Urinary bladder (tissue), 4 donors: ENCODE measurements around the gene IL2RA. TPM values are rescaled to one million over a fixed set of nuclear protein-coding genes. Genes with fewer than 3 reads are reported as not detected.

Source experiments
- DNase-seq: peaks from one replicate; pipeline ENCODE4 v3.0.0-alpha.2; 2015; ENCODE audit errors: extremely low spot score
- H3K27ac ChIP-seq: one replicate; pipeline ENCODE4 v1.5.1; 2013; ENCODE audit warnings: low read depth, mild to moderate bottlenecking, moderate library complexity
- H3K36me3 ChIP-seq: one replicate; pipeline ENCODE4 v1.6.1; 2013; ENCODE audit warnings: mild to moderate bottlenecking, moderate library complexity; ENCODE audit not compliant: insufficient read depth
- H3K4me1 ChIP-seq: one replicate; pipeline ENCODE4 v1.6.1; 2013; ENCODE audit warnings: mild to moderate bottlenecking, moderate library complexity; ENCODE audit not compliant: insufficient read depth
- H3K4me3 ChIP-seq: one replicate; pipeline ENCODE4 v1.5.1; 2013; ENCODE audit warnings: low read depth, low read length
- WGBS: extraction: QIAGEN DNeasy Blood & Tissue Kit; methylation state at CpG from one replicate; pipeline ENCODE4 v1.1.7; 2013; 5-methylcytosine and 5-hydroxymethylcytosine counted together
- polyA plus RNA-seq: library from polyadenylated mRNA; stranded (reverse); fragments of 200-250 nt; gene quantifications from one replicate; pipeline ENCODE4 v1.2.3, GENCODE V29; 2013
- total RNA-seq: library from RNA; depleted of rRNA; stranded (reverse); fragments of >200 nt; gene quantifications from one replicate; pipeline ENCODE4 v1.2.3, GENCODE V29; 2014
- donor health status: healthy with polysubstance abuse.
- donor health status: healthy.

Gene IL2RA
- total and polyA plus RNA-seq, 2 donors, result 0.37 to 0.87 TPM

DNA sequence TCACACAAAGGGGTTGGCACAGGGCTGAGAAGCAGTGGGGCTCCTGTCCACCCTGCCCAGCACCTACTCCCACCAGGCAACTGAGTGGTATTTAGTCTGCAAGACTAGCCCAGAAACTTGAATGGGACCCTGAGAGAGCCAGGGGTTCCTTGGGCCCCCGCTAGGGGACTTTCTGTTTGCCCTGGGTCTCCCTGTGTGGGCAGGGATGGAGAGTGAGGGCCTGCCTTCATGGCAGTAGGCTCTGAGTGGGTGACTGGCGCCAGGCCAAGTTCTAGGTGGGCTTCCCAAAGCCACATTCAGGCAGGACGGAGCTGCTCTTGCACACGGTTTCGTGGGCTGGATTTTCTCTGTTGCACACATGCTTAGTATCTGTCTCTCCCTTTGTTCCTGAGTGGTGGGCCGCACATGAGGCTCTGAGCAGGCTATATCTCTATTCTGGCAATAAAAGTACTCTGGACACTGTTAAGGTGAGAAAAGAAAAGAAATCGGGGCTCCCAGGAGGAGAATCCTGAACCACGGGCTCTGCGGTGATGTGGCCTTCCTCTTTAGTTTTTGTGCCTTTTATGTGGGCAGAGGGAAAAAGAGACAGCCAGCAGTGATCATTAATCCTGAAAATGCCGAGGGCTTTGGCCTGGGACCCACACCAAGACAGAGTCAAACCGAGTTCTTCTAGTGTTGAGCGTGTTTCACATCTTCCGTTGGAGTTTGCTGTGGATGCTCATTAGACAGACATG is 26.9 kb downstream of the IL2RA start:
- WGBS, result 87% methylated on average over 13 of the region's 13 CpGs
- H3K36me3 ChIP-seq, result no peaks in the 10 kb centered on the region
- H3K27ac ChIP-seq, result no peak overlapping the region
- H3K4me3 ChIP-seq, result no peak overlapping the region
- DNase-seq, result no peak
- no peaks in the 10 kb centered on the region for H3K4me1 ChIP-seq

DNA sequence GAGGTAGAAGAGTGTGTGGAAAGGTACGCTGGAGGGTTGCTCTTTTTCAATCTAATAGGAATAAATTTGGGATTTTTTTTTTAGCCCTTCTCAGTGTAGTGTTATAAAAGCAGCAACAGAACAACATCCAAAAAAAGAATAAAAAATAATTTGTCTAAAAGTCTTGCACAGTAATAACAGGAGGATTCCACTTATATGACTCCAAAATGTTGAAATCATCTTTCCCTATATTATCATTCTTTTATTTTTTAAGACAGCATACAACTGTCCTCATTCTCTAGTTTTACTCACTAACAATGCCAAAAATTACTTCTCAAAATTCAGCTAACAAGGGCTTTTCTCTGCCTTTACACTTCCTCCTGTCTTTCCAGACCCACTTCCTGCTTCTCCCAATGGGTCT is 27.8 kb downstream of the IL2RA start:
- 86% methylated on average over 1 of the region's 1 CpG for WGBS
- no peak overlapping the region for H3K27ac ChIP-seq
- no peaks in the 10 kb centered on the region for H3K36me3 ChIP-seq
- H3K4me1 ChIP-seq, result no peaks in the 10 kb centered on the region
- H3K4me3 ChIP-seq, result no peak overlapping the region
- DNase-seq, result no peak

DNA sequence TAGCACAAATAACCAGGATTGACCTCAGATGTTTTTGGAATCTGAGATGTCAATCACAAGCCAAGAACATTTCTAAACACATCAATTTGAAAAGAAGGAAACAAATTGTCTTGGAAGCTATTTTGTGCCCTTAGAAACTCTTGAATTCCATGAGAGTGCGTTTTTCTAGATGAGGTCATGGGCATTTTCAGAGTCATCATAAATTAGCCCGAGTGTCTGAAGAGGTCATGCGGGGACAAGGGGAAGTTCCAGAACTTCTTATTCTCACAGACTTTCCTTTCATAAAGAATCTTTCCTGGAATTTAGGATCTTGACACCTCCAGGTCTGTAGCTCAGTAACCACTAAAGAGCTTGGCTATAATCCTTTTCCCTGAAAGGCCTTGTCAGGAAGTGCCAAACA is 28.2 kb downstream of the IL2RA start:
- Histone ChIP-seq H3K4me1 (no peaks in the 10 kb centered on the region), H3K4me3 (no peak overlapping the region), H3K27ac (no peak overlapping the region), H3K36me3 (no peaks in the 10 kb centered on the region)
- no peak for DNase-seq
- WGBS, result 44% methylated on average over 3 of the region's 3 CpGs

DNA sequence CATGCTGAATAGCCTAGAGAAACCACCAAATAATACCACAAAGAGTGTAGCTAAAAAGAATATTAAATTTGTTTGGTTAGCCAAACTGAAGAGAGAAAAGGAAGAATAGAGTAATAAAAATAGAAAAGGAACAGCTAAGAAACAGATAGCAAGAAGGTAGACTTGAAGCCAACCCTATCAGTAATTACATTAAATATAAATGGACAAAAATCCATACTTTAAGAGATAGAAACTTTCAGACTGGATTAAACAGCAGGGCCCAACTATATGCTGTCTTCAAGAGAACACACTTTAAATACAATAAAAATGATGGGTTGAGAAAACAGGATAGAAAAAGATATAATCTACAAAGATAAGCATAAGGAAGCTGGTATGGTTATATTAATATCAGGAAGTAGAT is 31.2 kb downstream of the IL2RA start:
- Histone ChIP-seq H3K4me3 (no peak overlapping the region), H3K36me3 (no peaks in the 10 kb centered on the region), H3K27ac (no peak overlapping the region), H3K4me1 (no peaks in the 10 kb centered on the region)
- DNase-seq, result no peak

DNA sequence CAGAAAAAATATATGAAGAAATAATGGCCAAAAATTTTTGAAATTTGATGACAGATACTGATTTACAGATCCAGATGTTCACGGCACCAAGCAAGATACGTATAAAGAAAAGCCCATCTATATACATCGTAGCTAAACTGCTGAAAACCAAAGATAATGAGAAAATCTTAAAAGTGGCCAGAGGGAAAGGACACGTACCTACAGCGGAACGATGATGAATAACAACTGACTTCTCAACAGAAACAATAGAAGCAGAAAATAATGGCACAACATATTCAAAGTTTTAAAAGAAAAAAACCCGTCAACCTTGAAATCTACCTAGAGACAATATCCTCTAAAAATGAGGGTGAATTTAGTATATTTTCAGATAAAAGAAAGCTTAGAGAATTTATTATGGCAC is 31.9 kb downstream of the IL2RA start:
- WGBS, result 94% methylated on average over 7 of the region's 7 CpGs
- H3K4me1 ChIP-seq, result no peaks in the 10 kb centered on the region
- no peak for DNase-seq
- H3K36me3 ChIP-seq, result no peaks in the 10 kb centered on the region
- no peak overlapping the region for H3K27ac ChIP-seq
- no peak overlapping the region for H3K4me3 ChIP-seq

DNA sequence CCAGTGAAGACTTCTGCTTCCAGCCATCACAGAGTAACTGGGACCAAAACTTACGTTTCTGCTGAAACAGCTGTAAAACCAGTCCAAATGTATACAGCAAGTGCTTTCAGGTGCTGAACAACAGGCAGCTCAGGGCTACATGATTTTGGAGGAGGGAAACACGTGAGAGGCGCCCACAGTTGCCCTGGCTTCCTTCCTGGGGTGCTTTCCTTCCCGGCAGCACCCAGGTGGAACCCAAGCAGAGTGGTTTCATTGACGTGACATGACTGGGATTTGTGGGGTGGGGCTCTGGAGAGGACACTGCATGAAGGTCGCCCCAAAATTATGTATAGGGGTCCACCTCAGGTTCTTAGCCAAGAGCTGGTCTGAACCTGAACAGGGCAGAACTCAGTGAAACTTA is 34.2 kb downstream of the IL2RA start:
- no peaks in the 10 kb centered on the region for H3K4me1 ChIP-seq
- no peak overlapping the region for H3K4me3 ChIP-seq
- 80% methylated on average over 6 of the region's 6 CpGs for WGBS
- DNase-seq, result no peak
- H3K36me3 ChIP-seq, result no peaks in the 10 kb centered on the region
- H3K27ac ChIP-seq, result no peak overlapping the region

DNA sequence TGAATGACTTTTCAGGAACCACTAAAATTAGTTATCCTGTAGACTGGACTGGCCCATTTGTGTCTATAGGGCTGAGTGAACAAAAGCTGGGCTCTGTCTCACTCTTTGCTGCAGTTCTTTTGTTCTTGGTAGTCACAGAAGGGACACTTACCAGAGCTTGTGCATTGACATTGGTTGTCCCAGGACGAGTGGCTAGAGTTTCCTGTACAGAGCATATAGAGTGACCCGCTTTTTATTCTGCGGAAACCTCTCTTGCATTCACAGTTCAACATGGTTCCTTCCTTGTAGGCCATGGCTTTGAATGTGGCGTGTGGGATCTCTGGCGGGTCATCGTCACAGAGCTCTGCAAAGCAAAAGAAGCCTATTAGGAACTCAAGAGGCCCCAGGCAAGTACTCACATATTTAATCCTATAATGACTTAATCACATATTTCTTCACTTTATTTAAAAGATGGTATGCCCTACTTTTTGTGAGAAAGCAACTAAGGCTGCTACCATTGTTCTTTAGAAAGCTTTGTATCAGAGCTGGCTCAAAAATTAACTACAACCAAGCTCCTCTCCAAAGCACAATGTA is 36.4 kb downstream of the IL2RA start:
- no peaks in the 10 kb centered on the region for H3K36me3 ChIP-seq
- WGBS, result 93% methylated on average over 6 of the region's 6 CpGs
- DNase-seq, result no peak

DNA sequence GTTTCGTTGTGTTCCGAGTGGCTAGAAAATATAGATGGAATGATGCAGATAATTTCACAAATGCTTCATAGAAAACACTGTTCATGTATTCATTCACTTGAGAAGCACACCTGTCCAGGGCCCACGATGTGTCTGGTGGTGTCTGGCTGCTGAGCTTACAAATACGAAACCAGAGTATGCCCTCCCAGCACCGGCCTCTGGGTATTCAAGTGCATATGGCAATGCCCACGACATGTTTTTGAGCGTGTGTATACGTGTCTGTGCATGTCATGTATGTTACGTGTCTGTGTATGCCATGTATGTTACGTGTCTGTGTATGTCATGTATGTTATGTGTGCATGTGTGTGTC is 37.9 kb downstream of the IL2RA start:
- no peak for DNase-seq
- Histone ChIP-seq H3K27ac (no peak overlapping the region), H3K4me1 (no peaks in the 10 kb centered on the region), H3K36me3 (no peaks in the 10 kb centered on the region), H3K4me3 (no peak overlapping the region)
- 86% methylated on average over 10 of the region's 10 CpGs for WGBS

More for the DNA sequence above, 36.4 kb downstream of the IL2RA start:
- H3K27ac ChIP-seq, result no peak overlapping the region
- H3K4me3 ChIP-seq, result no peak overlapping the region
- no peaks in the 10 kb centered on the region for H3K4me1 ChIP-seq

DNA sequence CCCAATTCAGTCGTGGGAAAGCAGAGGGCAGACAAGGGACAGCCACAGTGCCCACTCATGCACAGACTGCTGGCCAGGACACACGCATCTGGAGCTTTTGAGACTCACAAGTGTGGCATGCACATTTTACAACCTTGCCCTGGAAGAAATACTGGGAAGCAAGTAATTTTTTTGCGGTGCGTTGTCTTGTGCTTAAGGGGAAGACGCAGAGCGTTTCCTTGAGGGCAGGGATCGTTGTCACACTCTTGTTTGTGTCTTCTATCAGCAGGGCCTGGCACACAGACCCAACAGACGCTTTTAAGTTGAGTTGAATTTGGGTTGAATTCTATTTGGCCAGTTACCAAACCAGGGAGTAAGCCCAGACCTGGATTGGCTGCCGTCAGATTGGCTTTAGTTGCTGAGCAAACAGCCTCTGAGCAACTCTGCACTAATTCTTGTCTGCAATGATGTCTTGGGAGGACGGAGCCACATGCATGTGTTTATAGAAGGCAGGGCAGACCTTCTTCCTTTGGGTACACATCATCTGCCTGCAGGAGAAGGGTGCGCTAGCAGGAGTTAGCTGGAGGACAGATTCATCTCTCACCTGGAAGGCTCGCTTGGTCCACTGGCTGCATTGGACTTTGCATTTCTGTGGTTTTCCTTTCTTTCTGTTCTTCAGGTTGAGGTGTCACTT is 38.4 kb downstream of the IL2RA start:
- 66% methylated on average over 12 of the region's 12 CpGs for WGBS
- Histone ChIP-seq H3K27ac (no peak overlapping the region), H3K4me3 (no peak overlapping the region), H3K4me1 (no peaks in the 10 kb centered on the region), H3K36me3 (no peaks in the 10 kb centered on the region)
- no peak for DNase-seq

DNA sequence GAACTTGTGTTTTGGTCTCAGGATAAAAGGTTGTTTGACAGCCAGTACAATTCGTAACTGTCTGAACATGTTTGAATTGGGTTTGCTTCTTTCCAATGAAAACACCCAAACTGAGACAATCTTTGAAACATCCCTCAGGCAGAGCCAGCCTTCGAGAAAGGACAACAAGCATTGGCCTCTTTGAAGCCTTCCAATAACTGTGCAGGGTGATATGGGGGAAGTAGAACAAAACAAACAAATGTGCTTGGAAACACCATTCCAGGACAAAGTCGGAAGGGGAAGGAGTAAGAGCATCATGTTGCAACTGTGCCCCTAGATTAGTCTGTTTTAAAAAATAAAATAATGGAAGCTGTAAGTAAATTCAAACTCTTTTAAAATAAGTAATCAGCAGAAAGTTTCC is 39.5 kb downstream of the IL2RA start:
- Histone ChIP-seq H3K4me1 (no peaks in the 10 kb centered on the region), H3K36me3 (no peaks in the 10 kb centered on the region), H3K4me3 (no peak overlapping the region), H3K27ac (no peak overlapping the region)
- no peak for DNase-seq
- 54% methylated on average over 3 of the region's 3 CpGs for WGBS

DNA sequence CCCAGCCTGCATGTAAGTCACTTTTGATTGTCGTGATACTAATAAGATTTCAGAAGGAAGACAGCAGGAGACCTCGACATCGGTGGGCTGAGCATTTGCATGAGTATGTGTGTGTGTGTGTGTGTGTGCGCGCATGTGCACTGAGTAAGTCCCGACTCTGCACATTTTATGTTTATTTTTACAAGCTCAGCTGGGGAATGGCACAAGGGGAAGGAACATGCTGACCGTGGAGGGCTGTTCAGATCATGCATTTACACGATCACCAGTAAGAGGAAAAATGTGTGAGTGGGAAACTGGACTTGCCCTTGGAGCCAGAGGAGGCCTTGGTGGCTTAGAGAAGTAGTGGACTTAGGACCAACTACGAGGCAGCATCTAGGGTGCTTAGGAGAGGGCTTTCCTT is 41.3 kb downstream of the IL2RA start:
- Histone ChIP-seq H3K4me1 (no peaks in the 10 kb centered on the region), H3K4me3 (no peak overlapping the region), H3K36me3 (no peaks in the 10 kb centered on the region), H3K27ac (no peak overlapping the region)
- 76% methylated on average over 9 of the region's 9 CpGs for WGBS
- no peak for DNase-seq

DNA sequence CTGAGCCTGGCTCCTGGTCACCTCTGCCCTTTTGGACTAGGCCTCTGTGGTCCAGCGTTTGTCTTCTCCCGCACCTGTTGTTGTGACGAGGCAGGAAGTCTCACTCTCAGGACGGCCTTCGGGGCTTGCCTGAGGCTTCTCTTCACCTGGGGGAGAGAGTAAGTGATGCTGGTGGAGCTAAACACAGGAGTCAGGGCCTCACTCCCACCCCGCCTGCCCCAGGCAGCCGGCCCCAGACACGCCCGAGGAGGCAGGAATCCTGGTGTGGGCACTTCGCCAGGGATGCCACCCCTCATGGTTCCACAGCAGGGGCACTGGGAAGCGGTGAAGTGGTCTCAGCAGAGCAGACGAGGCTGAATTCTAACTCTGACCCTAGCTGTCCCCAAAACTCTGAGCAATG is 42.4 kb downstream of the IL2RA start:
- no peaks in the 10 kb centered on the region for H3K4me1 ChIP-seq
- 89% methylated on average over 12 of the region's 12 CpGs for WGBS
- no peak for DNase-seq
- no peak overlapping the region for H3K4me3 ChIP-seq
- H3K27ac ChIP-seq, result no peak overlapping the region
- no peaks in the 10 kb centered on the region for H3K36me3 ChIP-seq

DNA sequence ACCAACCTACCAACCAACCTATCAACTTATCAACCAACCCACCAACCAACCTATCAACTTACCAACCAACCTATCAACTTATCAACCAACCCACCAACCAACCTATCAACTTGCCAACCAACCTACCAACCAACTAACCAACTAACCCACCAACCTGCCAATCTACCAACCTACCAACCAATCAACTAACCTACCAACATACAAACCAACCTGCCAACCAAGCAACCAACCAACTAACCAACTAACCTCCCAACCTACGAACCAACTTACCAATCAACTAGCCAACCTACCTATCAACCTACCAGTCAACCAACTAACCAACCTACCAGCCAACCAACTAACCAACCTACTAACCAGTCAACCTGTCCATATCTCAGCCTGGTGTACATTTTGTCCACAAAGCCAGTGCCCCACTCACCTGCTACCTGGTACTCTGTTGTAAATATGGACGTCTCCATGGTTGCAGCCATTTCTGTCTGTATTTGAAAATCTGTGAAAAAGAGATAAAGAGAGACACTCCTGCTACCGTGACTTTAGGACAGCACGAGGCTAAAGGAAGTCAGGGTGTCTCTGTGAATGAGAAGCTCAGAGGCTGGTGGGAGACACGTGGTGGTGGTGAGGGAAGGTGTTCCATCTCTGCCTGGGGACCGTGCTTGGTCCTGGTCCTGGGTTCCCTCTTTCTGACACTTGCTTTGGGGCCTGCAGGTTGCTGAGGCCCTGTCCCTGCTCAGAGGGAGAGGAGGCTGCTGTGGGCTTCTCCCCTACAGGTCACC is 43.0 kb downstream of the IL2RA start:
- no peak overlapping the region for H3K27ac ChIP-seq
- H3K4me1 ChIP-seq, result no peaks in the 10 kb centered on the region
- H3K36me3 ChIP-seq, result no peaks in the 10 kb centered on the region
- no peak for DNase-seq
- H3K4me3 ChIP-seq, result no peak overlapping the region
- 94% methylated on average over 6 of the region's 6 CpGs for WGBS

DNA sequence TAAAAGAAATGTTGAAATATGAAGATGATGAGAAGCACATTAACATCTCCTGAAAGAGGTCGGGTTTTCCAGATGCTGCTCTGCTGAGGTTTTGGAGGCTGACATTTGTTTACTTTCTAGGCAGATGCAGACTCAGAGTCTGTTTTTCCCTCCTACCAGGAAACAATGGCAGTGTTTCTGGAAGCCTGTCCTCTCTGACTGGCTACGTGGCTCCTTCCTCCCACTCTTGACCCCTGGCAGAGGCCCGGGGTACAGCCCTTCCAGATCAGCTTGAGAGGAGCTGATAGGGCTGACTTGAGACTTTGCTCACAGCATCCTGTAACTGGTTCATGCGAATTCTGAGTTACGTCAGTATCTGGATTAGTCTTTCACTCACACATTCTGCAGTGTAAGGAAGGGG is 43.7 kb downstream of the IL2RA start:
- H3K4me1 ChIP-seq, result no peaks in the 10 kb centered on the region
- no peak overlapping the region for H3K4me3 ChIP-seq
- DNase-seq, result no peak
- no peaks in the 10 kb centered on the region for H3K36me3 ChIP-seq
- no peak overlapping the region for H3K27ac ChIP-seq
- 47% methylated on average over 5 of the region's 5 CpGs for WGBS
